HG03354 (cell line): ENCODE data around the gene TMEM131.
A peak's percentile ranks its signal among the peaks of the same experiment; 100 is the strongest.
"Not testable (repeated sequence)": the region's sequence is repeated elsewhere in the genome, so short reads cannot be mapped to it uniquely, and the experiment has no call there.

Experiments
- ATAC-seq: cut with Tn5 transposase; IDR thresholded peaks from one replicate; pipeline ENCODE4 v1.9.1; 2021; ENCODE audit warnings: mild to moderate bottlenecking; ENCODE audit not compliant: unreplicated experiment, poor library complexity, severe bottlenecking

The TMEM131 gene

DNA sequence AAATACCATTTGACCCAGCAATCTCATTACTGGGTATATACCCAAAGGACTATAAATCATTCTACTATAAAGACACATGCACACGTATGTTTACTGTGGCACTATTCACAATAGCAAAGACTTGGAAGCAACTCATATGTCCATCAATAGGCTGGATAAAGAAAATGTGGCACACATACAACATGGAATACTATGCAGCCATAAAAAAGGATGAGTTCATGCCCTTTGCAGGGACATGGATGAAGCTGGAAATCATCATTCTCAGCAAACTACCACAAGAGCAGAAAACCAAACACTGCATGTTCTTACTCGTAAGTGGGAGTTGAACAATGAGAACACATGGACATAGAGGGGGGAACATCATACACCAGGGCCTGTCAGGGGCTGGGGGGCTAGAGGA is 117.4 kb downstream of the TMEM131 start:
- ATAC-seq = not testable (repeated sequence)

DNA sequence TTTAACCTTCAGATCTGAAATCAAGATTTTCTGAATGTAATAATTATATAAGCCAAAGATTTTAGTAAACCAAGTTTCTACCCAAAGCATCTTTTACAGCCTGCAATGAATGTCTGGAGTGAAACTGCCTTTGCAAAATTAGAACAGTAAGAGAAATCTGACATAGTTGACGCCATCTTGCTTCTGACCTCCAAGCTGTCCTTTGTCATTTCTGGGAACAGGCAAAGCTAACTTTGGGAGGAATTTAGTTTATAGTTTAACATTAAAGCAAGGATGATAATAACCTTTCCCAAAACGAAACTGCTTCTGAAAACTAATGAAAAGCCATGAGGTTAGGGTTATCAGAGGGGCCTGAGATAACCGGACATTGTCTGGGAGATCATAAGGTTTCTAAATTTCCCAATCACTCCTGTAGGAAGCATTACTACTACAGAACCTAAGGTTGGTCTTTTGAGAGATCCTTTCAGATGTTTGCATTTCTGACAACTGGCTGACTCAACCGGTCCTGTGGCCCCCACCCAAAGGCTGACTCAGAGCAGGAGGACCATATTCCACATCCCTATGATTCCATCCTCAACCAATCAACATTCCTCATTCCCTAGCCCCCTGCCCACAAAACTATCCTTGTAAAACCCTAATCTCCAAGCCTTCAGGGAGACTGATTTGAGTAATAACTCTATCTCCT is 124.5 kb downstream of the TMEM131 start:
- ATAC-seq = no peak

DNA sequence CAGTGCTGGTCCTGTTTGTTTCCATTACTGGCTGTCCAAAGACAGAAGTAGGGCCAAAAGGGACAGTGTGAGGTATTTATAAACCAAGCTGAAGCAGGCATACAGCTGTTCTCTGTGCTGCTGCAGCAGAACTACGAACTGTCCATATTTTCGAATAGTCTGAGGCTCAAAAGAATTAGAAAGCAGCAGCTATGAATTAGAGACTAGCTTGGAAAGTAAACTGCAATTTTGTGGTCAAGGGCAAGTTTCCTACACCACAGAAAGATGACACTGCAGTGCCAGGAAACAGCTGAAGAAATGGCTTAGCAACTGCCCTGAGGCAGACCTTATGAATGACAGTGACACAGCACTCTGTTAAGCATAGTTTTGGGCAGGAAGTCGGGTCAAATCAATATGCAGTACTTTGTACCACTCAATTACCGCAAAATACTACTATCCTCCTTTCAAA is 125.3 kb downstream of the TMEM131 start:
- ATAC-seq = peak; percentile 99

DNA sequence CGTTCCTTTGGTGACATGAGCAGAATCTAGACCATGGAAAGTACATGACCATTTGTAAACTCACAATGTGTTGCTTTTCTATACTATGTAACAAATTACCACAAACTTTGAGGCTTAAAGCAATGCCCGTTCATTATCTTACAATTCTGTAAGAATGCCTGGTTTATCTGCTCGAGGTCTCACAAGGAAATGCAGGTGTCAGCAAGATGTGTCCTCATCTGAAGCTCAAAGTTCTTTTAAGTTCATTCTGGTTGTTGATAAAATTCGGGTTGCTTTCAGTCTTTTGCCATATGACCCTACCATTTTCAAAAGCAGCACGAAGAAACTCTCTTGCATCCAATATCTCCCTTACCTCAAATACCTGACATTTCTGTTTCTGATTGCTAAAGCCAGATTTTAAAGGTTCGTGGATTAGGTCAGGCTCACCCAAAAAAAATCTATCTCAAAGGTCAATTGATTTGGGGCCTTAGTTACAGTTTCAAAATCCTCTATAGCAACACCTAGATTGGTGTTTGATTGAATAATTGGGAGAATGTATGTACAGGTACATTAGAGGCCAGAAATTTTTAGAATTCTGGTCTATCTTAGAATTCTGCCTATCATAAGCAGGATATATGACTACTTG is 125.9 kb downstream of the TMEM131 start:
- no peak for ATAC-seq

DNA sequence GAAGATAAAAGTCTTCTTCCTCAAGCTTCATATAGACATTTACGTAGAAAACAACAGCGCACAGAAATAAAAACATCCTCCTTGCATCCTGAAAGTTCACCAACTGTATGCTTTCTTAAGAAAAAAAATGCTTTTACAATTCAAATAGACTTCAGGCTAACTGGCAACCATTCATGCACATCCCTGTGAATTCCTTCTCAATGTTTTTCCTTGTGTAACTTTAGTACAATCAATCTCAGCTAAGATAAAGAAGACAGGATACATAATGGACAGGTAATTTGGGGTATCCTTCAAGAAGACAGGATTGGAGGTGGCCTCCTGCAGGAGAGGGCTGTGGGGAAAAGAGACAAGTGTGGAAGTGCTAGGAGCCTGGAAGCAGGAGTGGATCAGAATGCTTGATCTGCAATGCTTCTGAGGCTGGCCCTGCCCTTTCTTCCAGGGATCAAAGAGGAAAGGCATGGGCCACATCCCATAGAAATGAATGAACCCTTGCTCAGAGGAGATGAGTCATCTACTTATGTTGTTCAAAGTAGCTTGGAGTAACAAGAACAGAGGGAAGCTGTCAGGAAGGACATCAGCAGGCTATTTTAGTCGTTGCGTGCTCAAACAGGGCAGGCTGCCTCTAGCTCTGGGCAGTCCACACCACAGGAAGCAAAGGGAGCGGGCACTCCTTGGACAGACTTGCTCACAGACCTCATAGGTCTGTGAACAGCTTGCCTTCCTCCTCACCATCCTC is 126.6 kb downstream of the TMEM131 start:
- ATAC-seq = no peak

DNA sequence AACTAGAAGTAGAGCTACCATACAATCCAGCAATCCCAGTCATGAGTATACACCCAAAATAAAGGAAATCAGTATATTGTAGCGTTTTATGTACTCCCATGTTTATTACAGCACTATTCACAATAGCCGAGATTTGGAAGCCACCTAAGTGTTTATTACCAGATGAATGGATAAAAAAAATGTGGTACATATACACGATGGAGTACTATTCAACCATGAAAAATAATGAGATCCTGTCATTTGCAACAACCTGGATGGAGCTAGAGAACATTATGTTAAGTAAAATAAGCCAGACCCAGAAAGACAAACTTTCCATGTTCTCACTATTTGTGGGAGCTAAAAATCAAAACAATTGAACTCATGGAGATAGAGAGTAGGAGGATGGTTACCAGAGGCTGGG is 131.9 kb downstream of the TMEM131 start:
- no peak for ATAC-seq

DNA sequence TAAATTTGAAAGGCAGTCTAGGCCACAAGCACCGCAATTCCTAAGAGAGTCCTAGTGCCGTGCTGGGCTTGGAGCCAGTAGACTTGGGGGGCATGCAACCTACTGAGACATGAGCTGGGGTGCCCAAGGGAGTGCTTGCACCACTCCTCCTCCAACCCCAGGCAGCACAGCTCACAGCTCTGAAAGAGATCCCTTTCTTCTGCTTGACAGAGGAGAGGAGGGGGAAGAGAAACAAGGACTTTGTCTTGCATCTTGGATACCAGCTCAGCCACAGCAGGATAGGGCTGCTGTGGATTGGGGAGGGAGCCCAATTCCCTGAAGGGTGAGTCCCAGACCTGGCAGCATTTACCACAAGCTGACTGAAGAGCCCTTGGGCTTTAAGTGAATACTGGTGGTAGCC is 134.6 kb downstream of the TMEM131 start:
- no peak for ATAC-seq

DNA sequence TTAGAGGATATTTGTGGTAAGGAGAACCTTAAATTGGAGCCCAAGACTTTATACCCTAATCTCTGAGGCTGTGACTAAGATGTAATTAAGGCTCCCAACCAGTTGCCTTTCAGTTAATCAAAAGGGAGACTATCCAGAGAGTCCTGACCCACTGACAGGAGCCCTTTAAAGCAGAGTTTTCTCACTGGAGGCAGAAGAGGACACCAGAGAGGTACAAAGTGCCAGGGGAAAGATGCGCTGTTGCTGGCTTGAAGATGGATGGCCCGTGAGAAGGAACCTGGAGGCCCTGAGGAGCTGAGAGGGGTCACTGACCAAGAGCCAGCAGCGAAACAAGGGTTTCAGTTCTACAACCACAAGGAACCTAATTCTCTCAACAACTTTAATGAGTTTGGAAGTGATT is 137.3 kb downstream of the TMEM131 start:
- ATAC-seq = no peak

DNA sequence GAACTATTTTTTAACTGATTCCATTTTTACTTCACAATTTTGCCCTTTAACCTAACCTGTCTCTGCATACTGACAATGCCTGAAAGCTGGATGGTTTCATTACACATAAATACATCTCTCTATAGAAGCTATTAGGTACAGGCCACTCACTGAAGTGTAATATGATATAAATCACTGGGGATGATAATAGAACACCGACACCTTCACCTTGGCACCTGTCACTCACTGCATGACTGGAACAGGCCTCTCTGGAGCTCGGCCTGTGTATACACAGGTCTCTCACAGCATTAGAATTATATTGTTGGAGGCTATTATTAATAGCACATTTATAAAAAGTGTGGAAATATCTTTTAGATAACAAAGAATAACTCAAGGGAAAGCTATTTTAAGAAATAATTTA is 138.2 kb downstream of the TMEM131 start:
- no peak for ATAC-seq

DNA sequence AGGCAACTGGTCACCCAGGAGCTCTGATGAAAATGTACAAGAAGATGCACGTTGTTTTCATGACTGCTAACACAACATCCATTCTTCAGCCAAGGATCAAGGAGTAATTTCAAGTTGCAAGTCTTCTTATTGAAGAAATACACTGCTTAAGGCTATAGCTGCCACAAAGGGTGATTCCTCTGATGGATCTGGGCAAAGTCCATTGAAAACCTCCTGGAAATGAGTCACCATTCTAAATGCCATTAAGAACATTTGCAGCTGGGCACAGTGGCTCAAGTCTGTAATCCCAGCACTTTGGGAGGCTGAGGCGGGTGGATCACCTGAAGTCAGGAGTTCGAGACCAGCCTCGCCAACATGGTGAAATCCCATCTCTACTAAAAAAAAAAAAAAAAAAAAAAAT is 142.7 kb downstream of the TMEM131 start:
- ATAC-seq = not testable (repeated sequence)

DNA sequence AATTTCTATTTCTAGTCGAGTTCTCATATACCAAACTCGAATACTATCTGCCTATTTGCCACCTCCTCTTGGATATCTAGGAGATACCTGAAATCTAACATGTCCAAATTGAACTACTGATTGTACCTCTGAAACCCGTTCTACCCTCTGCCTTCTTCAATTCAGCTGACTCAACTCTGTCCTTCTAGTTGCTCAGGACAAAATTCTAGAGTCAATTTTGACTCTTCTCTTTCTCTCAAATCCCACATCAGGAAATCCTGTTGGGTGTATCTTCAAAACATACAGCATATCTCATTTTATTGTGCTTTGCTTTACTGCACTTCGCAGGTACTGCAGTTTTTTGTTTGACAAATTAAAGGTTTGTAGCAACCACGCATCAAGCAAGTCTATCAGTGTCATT is 144.6 kb downstream of the TMEM131 start:
- ATAC-seq = no peak

DNA sequence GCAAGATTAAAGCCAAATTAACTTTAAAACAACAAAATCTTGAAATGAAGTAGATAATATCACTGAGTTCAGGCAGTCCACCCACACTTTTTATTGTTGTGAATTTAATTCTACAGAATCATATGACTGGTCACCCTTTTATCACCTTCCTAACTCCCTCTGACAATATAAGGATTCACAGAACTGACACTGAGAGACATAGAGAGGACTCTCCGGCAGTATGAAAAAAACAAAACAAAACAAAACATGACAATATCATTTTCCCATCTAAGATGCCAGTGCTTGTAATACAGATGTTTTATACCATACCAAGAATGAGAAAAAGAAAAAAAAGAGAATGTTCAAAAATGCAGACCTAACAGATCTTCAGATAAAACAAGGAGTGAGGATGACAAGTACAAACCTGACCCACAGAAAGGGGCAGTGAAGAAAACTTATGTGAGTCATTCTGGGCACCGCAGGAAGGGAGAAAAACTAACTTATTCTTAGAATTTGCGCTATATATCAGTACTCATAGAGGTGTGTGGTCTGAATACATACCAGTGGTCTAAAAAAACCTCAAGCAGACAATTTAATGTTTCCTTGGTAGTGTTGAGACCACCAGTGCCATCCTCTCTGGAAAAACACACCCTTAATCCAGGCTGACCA is 145.7 kb downstream of the TMEM131 start:
- ATAC-seq = peak; percentile 81

DNA sequence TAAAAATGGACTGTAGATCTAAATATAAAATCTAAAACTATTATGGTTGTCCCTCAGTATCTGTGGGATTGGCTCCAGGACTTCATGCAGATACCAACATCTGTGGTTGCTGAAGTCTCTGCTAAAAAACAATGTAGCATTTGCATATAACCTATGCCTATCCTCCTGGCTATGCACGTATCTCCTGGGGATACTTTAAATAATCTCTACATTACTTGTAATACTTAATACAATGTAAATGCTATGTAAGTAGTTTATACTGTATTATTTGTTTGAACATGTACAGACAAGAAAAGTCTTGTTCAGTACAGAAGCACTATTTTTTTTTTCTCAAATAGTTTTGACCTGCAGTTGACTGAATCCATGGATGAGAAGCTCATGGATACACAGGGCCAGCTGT is 147.4 kb downstream of the TMEM131 start:
- no peak for ATAC-seq

DNA sequence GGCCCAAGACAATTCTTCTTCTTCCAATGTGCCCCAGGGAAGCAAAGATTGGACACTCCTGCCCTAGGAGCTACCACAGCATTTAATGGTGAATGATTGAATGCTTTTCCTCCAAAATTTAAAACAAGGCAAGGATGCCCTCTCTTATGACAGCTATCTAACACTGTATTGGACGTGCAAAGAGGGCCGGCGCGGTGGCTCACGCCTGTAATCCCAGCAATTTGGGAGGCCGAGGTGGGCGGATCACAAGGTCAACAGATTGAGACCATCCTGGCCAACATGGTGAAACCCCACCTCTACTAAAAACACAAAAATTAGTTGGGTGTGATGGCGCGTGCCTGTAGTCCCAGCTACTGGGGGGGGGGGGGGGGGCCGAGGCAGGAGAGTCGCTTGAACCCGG is 149.0 kb downstream of the TMEM131 start:
- ATAC-seq = not testable (repeated sequence)

DNA sequence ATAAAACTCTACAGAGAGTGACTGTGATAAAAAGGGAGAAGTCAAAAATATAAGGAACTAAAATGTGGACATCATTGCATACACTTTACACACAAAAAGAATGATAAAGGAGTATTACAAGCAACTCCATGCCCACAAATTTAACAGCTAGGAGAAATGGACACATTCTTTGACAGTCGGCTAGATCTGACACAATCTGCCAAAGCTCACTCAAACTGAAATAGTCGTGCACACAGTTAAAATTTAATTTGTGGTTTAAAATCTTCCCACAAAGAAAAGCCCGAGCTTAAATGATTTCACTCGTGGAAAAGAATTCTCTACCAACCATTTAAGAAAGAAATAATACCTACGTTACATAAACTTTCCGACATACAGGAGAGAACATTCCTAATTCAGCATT is 149.9 kb downstream of the TMEM131 start:
- ATAC-seq = no peak

DNA sequence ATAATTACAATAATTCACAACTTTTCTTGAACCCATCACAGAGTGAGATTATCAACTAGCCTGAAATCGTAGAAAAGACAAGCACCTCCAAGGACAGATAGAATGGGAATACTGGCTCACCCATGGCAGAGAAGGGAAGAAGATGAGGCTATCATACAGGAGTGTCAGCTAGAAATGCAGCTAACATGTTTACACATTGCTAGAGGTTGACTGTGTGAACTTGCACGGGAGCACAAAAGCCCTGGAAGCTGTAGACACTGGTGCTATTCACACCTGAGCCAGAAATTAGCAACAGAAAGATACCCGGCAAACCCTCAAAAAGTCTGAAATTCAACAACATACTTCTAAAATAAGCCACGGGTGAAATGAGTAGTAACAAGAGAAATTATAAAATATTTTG is 150.6 kb downstream of the TMEM131 start:
- ATAC-seq = no peak

DNA sequence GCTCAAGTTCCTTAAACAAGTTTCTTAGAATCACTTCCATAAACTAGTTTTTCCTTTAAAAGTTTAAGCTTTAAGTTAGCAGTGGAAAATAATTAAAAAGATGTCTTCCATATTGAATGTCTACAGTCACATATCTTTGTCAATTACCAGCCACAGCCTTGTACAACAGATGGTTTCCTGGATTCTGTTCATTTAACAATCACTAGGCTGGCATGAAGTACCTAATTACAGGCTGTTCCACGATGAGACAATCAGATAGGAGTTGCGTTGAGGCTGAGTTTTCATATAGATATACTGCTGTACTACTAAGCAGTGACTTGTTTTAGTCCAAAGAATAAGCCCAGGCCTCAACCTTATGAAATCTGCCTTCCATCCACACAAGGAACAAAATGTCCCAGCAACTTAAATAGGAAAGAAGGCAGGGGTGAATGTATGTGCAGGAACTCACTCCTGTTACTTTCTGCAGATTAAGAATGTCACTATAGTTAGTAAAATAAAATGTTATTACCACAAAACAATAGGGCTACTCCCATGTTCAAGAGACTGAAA is 151.4 kb downstream of the TMEM131 start:
- ATAC-seq = no peak

DNA sequence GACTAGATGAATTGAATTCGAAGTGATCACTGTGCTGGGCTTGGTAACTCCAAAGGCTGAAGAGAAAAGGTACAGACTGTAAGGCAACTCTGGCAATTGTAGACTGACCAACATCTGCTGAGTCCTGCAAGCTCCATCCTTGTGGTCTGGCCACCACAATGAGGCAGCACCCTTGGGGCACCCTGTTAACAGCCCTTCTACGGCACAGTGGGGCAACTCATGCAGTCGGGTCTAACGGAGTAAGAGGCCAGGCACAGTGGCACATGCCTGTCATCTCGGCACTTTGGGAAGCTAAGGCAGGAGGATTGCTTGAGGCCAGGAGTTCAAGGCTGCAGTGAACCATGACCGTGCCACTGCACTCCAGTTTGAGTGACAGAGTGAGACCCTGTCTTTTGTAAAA is 155.6 kb downstream of the TMEM131 start:
- ATAC-seq = no peak

DNA sequence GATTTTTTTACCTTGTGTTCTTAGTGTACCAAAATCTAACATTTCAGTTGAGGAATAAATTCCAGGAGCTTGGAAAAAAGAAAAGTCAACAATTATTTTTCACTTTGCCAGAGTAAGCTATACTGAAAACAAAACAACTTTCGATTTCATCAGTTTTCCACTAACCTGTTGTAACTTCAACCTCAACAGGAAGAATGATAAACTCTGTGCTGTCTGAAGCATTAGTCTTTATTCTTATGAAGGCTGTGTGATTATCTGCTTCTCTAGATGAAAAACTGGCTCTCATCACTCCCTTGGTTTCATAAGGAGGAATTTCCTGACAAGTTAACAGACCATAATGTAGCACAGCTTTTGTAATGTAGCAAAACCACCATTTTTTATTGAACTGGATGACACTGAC is 161.1 kb downstream of the TMEM131 start:
- ATAC-seq = no peak

DNA sequence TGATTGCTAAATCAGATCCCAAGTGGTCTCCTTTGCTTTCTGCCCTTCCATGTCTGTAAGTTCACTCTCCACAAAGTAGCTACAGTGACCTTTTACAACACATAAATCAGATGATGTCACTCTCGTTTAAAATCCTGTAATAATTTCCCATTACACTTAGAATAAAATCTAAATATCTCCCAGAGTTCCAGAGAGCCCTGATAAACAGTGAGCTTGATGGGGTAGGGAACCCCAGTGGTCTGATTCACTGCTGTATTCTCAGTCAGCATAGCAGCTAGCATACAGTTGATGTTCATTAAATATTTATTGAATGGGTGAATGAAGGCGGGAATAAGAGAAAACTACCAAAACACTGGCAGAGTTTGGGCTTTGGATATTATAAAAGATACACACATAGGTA is 164.6 kb downstream of the TMEM131 start:
- no peak for ATAC-seq
